Caco-2 (cell line): ENCODE results near the gene TNFRSF9. TPM values are rescaled to one million over a fixed set of nuclear protein-coding genes. Genes with fewer than 3 reads are reported as not detected.

Experiments used
- BruUV-seq: library from RNA; stranded (reverse); fragments of 400-500 nt; replicated peaks from 2 replicates; lab custom pipeline; 2021; lab: Mats Ljungman, UMichigan
- CTCF ChIA-PET: fragments of 300-600 bp; sonication (Branson Sonifier 250); formaldehyde crosslinking; loops from one replicate; lab custom pipeline; 2022; ENCODE audit warnings: antibody characterized with exemption; lab: Charles Lee
- POLR2A ChIA-PET: fragments of 300-600 bp; sonication (Branson Sonifier 250); formaldehyde crosslinking; loops from one replicate; lab custom pipeline; 2022; ENCODE audit warnings: antibody characterized with exemption; lab: Charles Lee
- DNase-seq, 2 experiments: peaks; one replicate each; pipeline versions ENCODE4 v3.0.0 to v3.0.0-alpha.2; 2020 to 2022
- H3K27me3 ChIP-seq: replicated peaks from 2 replicates; pipeline ENCODE4 v1.6.0; 2011; ENCODE audit warnings: low read length; ENCODE audit not compliant: control insufficient read depth, insufficient read depth
- H3K36me3 ChIP-seq: 2 replicates; pipeline ENCODE4 v1.5.1; 2011; ENCODE audit warnings: low read length; ENCODE audit not compliant: control insufficient read depth, insufficient read depth
- H3K4me1 ChIP-seq: fragments of 250-450 bp; sonication (Bioruptor Pico); 2 replicates; pipeline ENCODE4 v1.5.1; 2020; ENCODE audit warnings: mild to moderate bottlenecking
- H3K4me3 ChIP-seq: 2 replicates; pipeline ENCODE4 v1.5.1; 2011; ENCODE audit warnings: low read depth, mild to moderate bottlenecking, control low read depth, low read length
- H3K9me3 ChIP-seq: fragments of 250-450 bp; sonication (Bioruptor Pico); 2 replicates; pipeline ENCODE4 v1.5.1; 2020; ENCODE audit warnings: mild to moderate bottlenecking, moderate library complexity
- H3K27ac Mint-ChIP-seq: one replicate; pipeline ENCODE4 v1.8.0; 2022; ENCODE audit warnings: mixed read lengths; ENCODE audit not compliant: unreplicated experiment
- H3K27me3 Mint-ChIP-seq: one replicate; pipeline ENCODE4 v1.8.0; 2022; ENCODE audit warnings: mixed read lengths; ENCODE audit not compliant: insufficient read depth, unreplicated experiment
- H3K36me3 Mint-ChIP-seq: one replicate; pipeline ENCODE4 v1.8.0; 2022; ENCODE audit warnings: mild to moderate bottlenecking, mixed read lengths; ENCODE audit not compliant: insufficient read depth, unreplicated experiment
- H3K4me1 Mint-ChIP-seq: one replicate; pipeline ENCODE4 v1.8.0; 2022; ENCODE audit warnings: low read depth, mixed read lengths; ENCODE audit not compliant: unreplicated experiment
- H3K4me3 Mint-ChIP-seq: one replicate; pipeline ENCODE4 v1.8.0; 2022; ENCODE audit warnings: mild to moderate bottlenecking, moderate library complexity, mixed read lengths; ENCODE audit not compliant: unreplicated experiment
- H3K9me3 Mint-ChIP-seq: one replicate; pipeline ENCODE4 v1.8.0; 2022; ENCODE audit warnings: mixed read lengths; ENCODE audit not compliant: unreplicated experiment
- CTCF ChIP-seq, 2 experiments: fragments of 200-600 bp in 1 of 2; IDR thresholded peaks; 1 replicate in 1 of 2; 2 replicates in 1 of 2; pipeline versions ENCODE4 v1.5.1 to v1.8.0; 2011 to 2022; ENCODE audit warnings: antibody characterized with exemption in 1 of 2, control low read depth in 1 of 2, inconsistent platforms in 1 of 2, low read depth in 1 of 2, low read length in 1 of 2, mild to moderate bottlenecking in 1 of 2, moderate library complexity in 1 of 2; ENCODE audit not compliant: insufficient read depth in 1 of 2, severe bottlenecking in 1 of 2, unreplicated experiment in 1 of 2
- intact Hi-C: fragments of 100-400 bp; cut with micrococcal nuclease; formaldehyde crosslinking; loops from one replicate; pipeline ENCODE4 v1.10.0; 2022; ENCODE audit not compliant: unreplicated experiment
- total RNA-seq: library from RNA; stranded (reverse); gene quantifications from 2 replicates; pipeline ENCODE4 v1.2.3, GENCODE V29; 2022

The TNFRSF9 gene
- total RNA-seq, 1 experiment from 2014 or later, result 0.54 TPM

GRCh38 chr1:7971024-7971423 is 30.4 kb upstream of the TNFRSF9 start:
- Histone ChIP-seq H3K4me1 (no peaks in the 10 kb centered on the region), H3K27me3 (no peaks in the 10 kb centered on the region), H3K9me3 (no peaks in the 10 kb centered on the region), H3K4me3 (no peak overlapping the region), H3K36me3 (no peaks in the 10 kb centered on the region; the same call in 1 of the 2 replicates)
- H3K4me3 Mint-ChIP-seq, result no peak overlapping the region
- peaks cover 80% of the 10 kb centered on the region for H3K36me3 Mint-ChIP-seq
- H3K27ac Mint-ChIP-seq, result no peak overlapping the region
- intact Hi-C loops, result no loop called here
- H3K27me3 Mint-ChIP-seq, result no peaks in the 10 kb centered on the region
- peaks cover 12% of the 10 kb centered on the region for H3K4me1 Mint-ChIP-seq
- H3K9me3 Mint-ChIP-seq, result no peaks in the 10 kb centered on the region
- ChIA-PET POLR2A (no interaction called here), CTCF (no interaction called here)
- TF ChIP-seq CTCF (IDR thresholded peaks at IDR 0.05; ENCODE audit: insufficient read depth in 1 of 2, low read depth in 1 of 2, low read length in 1 of 2, severe bottlenecking in 1 of 2, unreplicated experiment in 1 of 2), result no peak
- BruUV-seq, result no TSS peak
- DNase-seq, result no peak

GRCh38 chr1:7970246-7970645 is 29.6 kb upstream of the TNFRSF9 start:
- peaks cover 81% of the 10 kb centered on the region for H3K36me3 Mint-ChIP-seq
- no peak for TF ChIP-seq CTCF (IDR thresholded peaks at IDR 0.05; ENCODE audit: insufficient read depth in 1 of 2, low read depth in 1 of 2, low read length in 1 of 2, severe bottlenecking in 1 of 2, unreplicated experiment in 1 of 2)
- H3K27me3 Mint-ChIP-seq, result no peaks in the 10 kb centered on the region
- H3K4me1 ChIP-seq, result no peaks in the 10 kb centered on the region
- H3K4me1 Mint-ChIP-seq, result peaks cover 11% of the 10 kb centered on the region
- H3K36me3 ChIP-seq, result no peaks in the 10 kb centered on the region; the same call in 1 of the 2 replicates
- DNase-seq, result no peak
- BruUV-seq, result no TSS peak
- intact Hi-C loops, result no loop called here
- H3K27me3 ChIP-seq, result no peaks in the 10 kb centered on the region
- H3K4me3 ChIP-seq, result no peak overlapping the region
- H3K9me3 ChIP-seq, result no peaks in the 10 kb centered on the region
- ChIA-PET CTCF (no interaction called here), POLR2A (interaction anchor here (0.6 kb wide), 1 partner anchor 1449 kb away, joined by 3 read pairs; no protein-coding TSS in a partner anchor)
- H3K4me3 Mint-ChIP-seq, result no peak overlapping the region
- no peaks in the 10 kb centered on the region for H3K9me3 Mint-ChIP-seq
- no peak overlapping the region for H3K27ac Mint-ChIP-seq

GRCh38 chr1:7967651-7968050 is 27.0 kb upstream of the TNFRSF9 start:
- Mint-ChIP-seq H3K27ac (no peak overlapping the region), H3K36me3 (peaks cover 88% of the 10 kb centered on the region), H3K4me3 (no peak overlapping the region), H3K27me3 (no peaks in the 10 kb centered on the region), H3K9me3 (no peaks in the 10 kb centered on the region), H3K4me1 (peaks cover 6% of the 10 kb centered on the region)
- Histone ChIP-seq H3K27me3 (no peaks in the 10 kb centered on the region), H3K4me3 (no peak overlapping the region), H3K36me3 (no peaks in the 10 kb centered on the region; the same call in 1 of the 2 replicates), H3K9me3 (no peaks in the 10 kb centered on the region), H3K4me1 (no peaks in the 10 kb centered on the region)
- intact Hi-C loops, result no loop called here
- POLR2A ChIA-PET, result no interaction called here
- CTCF ChIA-PET, result no interaction called here
- no TSS peak for BruUV-seq
- no peak for TF ChIP-seq CTCF (IDR thresholded peaks at IDR 0.05; ENCODE audit: insufficient read depth in 1 of 2, low read depth in 1 of 2, low read length in 1 of 2, severe bottlenecking in 1 of 2, unreplicated experiment in 1 of 2)
- no peak for DNase-seq
